NCI-H146 treated with DMSO at 0.1 percent for 48 hours (cell line): ENCODE measurements around the gene CSPG5.

Experiments used
- DNase-seq: peaks from one replicate; lab custom pipeline; 2025; ENCODE audit not compliant: unreplicated experiment; lab: John Stamatoyannopoulos, UW

CSPG5 gene

GRCh38 chr3:47588587-47588986 is 9.9 kb upstream of the CSPG5 start:
- no peak for DNase-seq

- no peak for DNase-seq
These were observed 9.4 kb upstream of the CSPG5 start for GRCh38 chr3:47588053-47588452.

- DNase-seq = no peak
These were observed 8.1 kb upstream of the CSPG5 start for GRCh38 chr3:47586746-47587145.

GRCh38 chr3:47583320-47584075 is 4.8 kb upstream of the CSPG5 start:
- DNase-seq = no peak

GRCh38 chr3:47581835-47582234 is 3.2 kb upstream of the CSPG5 start:
- DNase-seq = no peak

GRCh38 chr3:47581422-47581821 is 2.8 kb upstream of the CSPG5 start:
- DNase-seq = no peak

- DNase-seq = no peak
These were observed 1.8 kb upstream of the CSPG5 start for GRCh38 chr3:47580481-47580880.

GRCh38 chr3:47579875-47580274 is 1.2 kb upstream of the CSPG5 start:
- no peak for DNase-seq

GRCh38 chr3:47578119-47578632 is 489 bp downstream of the CSPG5 start:
- no peak for DNase-seq

- DNase-seq = no peak
These were observed 1.0 kb downstream of the CSPG5 start for GRCh38 chr3:47577583-47578118.

- no peak for DNase-seq
These were observed 5.2 kb downstream of the CSPG5 start for GRCh38 chr3:47573190-47574172.

GRCh38 chr3:47571391-47572175 is 7.1 kb downstream of the CSPG5 start:
- no peak for DNase-seq

- no peak for DNase-seq
These were observed 9.8 kb downstream of the CSPG5 start for GRCh38 chr3:47568901-47569300.

- DNase-seq = no peak
These were observed 11.5 kb downstream of the CSPG5 start for GRCh38 chr3:47567149-47567548.

GRCh38 chr3:47566667-47567066 is 12.0 kb downstream of the CSPG5 start:
- DNase-seq = no peak

- DNase-seq = no peak
These were observed 12.7 kb downstream of the CSPG5 start for GRCh38 chr3:47565734-47566550.

GRCh38 chr3:47556351-47556750 is 22.3 kb downstream of the CSPG5 start:
- no peak for DNase-seq

GRCh38 chr3:47554335-47554734 is 24.3 kb downstream of the CSPG5 start:
- no peak for DNase-seq

- DNase-seq = no peak
These were observed 25.3 kb downstream of the CSPG5 start for GRCh38 chr3:47553407-47553806.
